GM20431 (cell line): ENCODE results near the gene H6PD.

Experiments used
- in situ Hi-C: fragments of 300-500 bp; cut with MseI, MboI; formaldehyde crosslinking; loops from one replicate; pipeline ENCODE4 v1.15.0; 2020; ENCODE audit warnings: low sequenced_read_pairs; ENCODE audit not compliant: unreplicated experiment

H6PD gene

GRCh38 chr1:9311479-9311878 is 76.9 kb downstream of the H6PD start:
- in situ Hi-C loops = no loop called here

GRCh38 chr1:9312168-9312720 is 77.7 kb downstream of the H6PD start:
- in situ Hi-C loops = no loop called here

GRCh38 chr1:9313576-9313975 is 79.0 kb downstream of the H6PD start:
- in situ Hi-C loops = no loop called here

GRCh38 chr1:9314111-9314510 is 79.5 kb downstream of the H6PD start:
- in situ Hi-C loops = no loop called here

- in situ Hi-C loops = no loop called here
These were observed 80.3 kb downstream of the H6PD start for GRCh38 chr1:9314711-9315379.

- in situ Hi-C loops = no loop called here
These were observed 81.0 kb downstream of the H6PD start for GRCh38 chr1:9315411-9316079.

- in situ Hi-C loops = no loop called here
These were observed 81.5 kb downstream of the H6PD start for GRCh38 chr1:9316080-9316444.

- in situ Hi-C loops = no loop called here
These were observed 81.9 kb downstream of the H6PD start for GRCh38 chr1:9316512-9316911.

- in situ Hi-C loops = no loop called here
These were observed 82.5 kb downstream of the H6PD start for GRCh38 chr1:9317072-9317471.

- in situ Hi-C loops = no loop called here
These were observed 83.2 kb downstream of the H6PD start for GRCh38 chr1:9317591-9318417.

- in situ Hi-C loops = no loop called here
These were observed 84.7 kb downstream of the H6PD start for GRCh38 chr1:9319208-9319788.

GRCh38 chr1:9319789-9320519 is 85.4 kb downstream of the H6PD start:
- in situ Hi-C loops = no loop called here
